ELR (cell line): Measurements from ENCODE around the gene INSIG1.
A peak's percentile ranks its signal among the peaks of the same experiment; 100 is the strongest.

Experiments used
- DNase-seq: peaks from one replicate; pipeline ENCODE4 v3.0.0-alpha.2; 2015; ENCODE audit warnings: low read depth

Gene INSIG1

DNA sequence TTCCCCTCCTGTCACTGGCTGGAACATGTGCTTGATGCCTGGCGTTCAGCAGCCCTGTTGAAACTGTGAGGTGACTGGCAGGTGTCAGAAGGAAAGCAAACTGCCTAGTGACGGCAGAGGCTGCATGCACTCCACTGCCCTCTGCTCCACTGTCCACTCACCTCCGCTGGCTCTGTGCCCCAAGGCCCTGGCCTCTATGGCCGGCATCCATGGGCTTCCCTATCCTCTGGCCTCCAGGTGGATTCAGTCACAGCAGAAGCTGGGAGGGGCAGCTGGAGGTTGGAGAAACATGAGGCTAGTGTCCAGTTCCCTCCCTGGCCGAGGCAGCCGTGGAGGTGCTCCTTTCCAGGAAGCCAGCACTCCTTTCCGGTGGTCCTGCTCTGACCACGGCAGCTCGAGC, 31.2 kb upstream of the INSIG1 start:
- no peak for DNase-seq

- no peak for DNase-seq
These were observed 30.7 kb upstream of the INSIG1 start for GRCh38 chr7:155267023-155267422.

- no peak for DNase-seq
These were observed 30.2 kb upstream of the INSIG1 start for GRCh38 chr7:155267436-155267835.

GRCh38 chr7:155268211-155268610, 29.5 kb upstream of the INSIG1 start:
- no peak for DNase-seq

GRCh38 chr7:155268921-155269650, 28.6 kb upstream of the INSIG1 start:
- DNase-seq, result no peak

DNA sequence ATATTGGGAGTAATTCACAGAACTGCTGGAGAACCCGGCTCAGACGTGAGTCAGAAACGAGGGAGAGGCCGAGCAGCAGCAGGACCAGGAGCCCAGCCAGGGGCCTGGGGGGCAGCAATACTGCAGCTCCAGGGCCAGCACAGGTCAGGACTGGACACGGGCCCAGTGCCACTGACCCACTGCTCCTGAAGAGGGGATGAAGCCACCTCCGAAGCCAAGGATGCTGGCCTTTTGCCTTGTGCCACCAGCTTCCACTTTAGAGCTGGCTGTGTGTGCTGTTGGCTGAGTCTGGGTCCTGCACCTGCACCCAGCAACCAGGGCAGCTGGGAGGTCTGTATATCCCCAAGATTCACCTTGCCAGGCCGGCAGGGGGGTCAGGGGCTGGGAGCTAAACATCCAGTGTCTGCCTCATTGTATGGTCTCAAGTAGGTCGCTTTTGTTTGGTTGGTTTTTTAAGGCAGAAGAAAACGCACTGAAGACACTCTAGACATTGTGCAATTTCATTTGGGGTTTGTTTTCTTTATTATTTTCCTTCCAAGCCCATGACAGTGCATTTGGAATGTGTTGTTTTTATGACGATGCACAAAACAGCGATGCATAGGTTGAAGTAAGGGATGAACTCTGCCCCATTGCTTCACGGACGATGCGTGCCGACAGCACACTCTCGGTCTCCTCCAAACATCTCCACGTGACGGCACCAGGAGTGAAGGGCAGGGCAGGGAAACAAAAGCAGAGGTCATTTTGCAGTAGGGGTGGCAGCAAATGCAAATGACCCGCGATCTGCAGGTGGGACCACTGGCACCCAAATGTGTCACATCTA, 27.7 kb upstream of the INSIG1 start:
- peak; percentile 32 for DNase-seq

DNA sequence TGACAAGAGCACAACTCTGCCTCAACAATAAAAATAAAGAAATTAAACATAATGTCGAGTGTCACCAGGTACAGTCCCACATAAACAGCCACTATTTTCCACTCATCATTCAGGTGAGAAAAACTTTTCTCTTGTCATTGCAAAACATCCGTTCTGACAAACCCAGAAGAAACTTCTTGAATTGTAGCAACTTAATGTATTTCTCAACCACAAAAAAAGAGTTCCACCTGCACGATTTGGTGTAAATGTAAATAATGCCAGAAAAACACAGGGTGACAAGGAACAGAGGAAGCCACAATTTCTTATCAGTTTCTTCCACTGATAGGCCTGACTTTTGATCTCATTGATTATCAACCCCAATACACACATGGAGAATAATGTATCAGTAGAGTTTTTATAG, 26.8 kb upstream of the INSIG1 start:
- no peak for DNase-seq

DNA sequence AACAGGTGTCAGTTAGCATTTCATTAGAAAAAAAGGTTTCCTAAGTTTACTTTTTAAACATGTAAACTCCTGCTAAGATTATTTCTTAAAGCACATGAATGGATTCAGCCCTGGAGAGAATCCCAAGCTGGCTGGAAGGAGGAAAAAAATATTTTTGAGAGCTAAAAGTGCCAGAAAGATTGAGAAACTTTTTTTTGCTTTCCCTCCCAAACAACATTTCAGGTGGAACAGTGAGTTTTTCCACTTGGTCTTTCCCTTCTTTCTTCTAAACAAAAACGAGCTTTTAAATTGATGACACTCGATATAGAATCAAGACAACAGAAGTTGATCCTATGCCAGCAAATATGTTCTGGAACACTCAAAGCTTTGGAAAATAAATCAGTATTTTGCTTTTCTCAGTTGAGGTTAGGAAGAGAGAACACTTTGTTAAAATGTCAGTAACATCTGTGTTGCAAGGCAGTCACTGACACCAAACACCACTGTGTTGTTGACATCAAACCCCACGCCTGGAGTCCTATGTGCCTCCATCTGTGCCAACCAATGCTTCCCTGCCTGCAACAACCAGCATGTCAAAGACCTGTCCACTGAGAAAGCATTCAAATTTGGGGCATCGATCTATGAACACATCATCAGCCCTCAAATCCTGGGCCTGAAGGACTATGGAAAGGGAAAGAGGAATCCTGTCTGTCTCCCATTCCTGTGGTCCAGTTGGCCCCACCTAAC, 22.9 kb upstream of the INSIG1 start:
- DNase-seq, result no peak

DNA sequence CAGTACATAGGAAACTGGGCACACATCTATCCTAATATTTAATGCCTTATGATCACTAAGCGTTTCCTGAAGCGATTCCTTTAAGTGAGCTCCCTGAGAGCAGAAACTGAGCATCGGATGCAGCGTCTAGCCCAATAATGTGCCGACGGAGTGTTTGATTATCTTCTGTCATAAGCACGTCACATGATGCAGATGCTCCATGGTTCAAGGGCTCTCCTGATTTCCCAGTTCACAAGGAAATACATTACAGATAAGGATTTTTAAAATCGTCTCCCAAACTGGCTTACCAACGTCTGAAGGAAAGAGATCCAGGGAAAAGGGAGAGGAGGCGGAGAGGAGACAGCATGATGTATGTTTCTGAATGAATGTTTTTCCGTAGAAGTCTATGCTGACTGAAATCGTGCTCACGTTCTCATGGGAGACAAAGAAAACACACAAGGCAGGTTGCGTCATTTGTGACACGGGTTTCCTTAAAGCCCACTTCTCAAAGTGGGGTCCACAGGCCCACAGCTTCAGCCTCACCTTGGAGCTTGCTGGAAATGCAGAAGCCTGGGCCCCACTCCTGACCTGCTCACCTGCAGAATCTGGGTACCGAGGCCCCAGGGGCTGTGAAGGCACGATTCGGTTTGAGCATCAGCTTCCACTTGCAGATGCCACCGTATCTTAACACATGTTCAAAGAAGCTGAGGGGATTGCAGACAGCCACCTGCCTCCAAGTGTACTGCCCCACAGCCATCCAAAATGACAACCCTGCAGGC, 21.5 kb upstream of the INSIG1 start:
- no peak for DNase-seq

- DNase-seq, result no peak
These were observed 20.8 kb upstream of the INSIG1 start for GRCh38 chr7:155276800-155277375.

DNA sequence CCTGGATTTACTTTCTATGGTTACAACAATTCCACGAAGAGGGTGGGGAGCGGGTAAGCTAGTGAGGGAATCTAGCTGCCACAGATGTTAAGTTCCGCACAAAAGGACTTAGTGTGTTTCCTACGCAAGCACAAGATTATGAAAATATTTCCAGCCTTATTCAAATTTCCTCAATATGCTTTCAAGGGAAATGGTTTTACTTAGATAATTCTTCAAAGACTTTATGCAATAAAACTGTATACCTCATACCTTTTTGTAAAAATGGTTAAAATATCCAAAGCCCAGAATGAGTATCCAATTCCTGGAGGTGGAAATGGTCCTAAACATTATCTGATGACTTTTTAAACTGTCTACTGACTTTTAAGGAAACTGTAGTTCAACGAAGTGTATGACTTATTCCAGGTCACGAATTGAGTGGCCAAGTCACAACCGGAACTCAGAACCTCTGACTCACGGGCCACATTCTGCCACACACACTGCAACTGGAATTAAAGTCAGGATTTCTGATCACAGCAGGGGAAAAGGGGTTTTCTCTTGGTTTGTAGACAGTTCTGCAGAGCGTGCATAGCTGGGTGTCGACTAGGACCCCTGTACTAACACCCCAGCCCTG, 20.2 kb upstream of the INSIG1 start:
- peak; percentile 64 for DNase-seq

GRCh38 chr7:155278921-155279320, 18.8 kb upstream of the INSIG1 start:
- no peak for DNase-seq

- no peak for DNase-seq
These were observed 17.8 kb upstream of the INSIG1 start for GRCh38 chr7:155279787-155280445.

DNA sequence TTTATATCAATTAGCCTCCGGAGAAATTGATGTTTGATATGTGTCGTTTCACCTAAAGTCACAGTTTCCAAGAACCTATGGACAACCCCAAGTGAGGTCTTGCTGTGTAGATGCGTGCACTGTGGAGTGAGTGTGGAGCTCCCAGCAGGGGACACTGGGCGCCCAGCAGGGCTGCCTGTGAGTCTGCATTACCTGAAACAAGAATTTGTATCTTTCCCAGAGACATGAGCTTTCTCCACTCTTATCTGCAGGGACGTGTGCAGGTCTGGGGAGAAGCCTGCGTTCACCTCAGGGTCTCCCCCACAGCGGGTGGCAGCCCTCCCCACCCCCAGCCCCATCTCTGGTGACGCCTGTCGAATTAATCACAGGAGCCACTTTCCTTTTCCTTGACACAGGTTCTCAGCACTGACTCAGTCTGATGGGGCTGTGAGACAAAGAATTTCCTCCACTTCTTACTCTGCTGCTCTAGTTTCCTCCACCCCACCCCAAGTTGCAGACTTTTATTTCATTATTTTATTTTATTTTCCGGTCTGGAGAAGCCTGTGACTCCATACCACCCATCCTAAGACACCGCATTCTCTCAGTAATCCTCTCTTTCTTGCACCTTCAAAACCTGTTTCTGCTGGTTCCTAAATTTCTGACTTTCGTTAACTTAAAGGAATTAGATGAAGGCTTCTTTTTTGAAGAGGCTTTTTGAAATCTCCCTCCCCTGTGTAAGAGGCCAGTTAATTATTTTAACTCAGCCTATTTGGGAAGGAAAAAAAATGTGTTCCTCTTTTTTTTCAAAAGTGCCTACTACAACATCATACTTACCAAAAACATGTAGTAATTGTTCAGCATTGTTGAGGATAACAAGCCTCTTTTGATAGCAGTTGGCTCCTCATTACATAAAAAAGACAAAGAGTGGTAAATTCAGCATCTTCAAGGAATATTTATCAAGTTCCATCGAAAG, 17.0 kb upstream of the INSIG1 start:
- DNase-seq, result peak; percentile 19

- no peak for DNase-seq
These were observed 16.2 kb upstream of the INSIG1 start for GRCh38 chr7:155281398-155281969.

DNA sequence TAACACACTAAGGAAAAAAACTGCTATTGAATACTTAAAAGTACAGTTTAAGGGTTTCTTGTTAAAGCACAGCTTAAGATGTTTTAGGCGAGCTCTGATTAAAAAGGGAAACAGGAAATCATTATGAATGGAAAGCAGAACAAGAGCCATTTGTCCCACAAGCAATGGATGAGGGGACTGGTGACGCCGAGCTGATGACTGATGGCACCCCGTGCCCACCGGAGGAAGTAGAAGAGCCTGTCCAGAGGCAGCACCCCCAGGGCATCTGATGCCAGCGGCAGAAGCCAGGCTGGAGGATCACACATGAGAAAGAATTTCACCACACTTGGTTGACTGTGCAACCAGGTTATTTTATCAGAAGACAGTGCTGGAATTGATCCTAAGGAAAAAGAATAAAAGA, 15.0 kb upstream of the INSIG1 start:
- no peak for DNase-seq

DNA sequence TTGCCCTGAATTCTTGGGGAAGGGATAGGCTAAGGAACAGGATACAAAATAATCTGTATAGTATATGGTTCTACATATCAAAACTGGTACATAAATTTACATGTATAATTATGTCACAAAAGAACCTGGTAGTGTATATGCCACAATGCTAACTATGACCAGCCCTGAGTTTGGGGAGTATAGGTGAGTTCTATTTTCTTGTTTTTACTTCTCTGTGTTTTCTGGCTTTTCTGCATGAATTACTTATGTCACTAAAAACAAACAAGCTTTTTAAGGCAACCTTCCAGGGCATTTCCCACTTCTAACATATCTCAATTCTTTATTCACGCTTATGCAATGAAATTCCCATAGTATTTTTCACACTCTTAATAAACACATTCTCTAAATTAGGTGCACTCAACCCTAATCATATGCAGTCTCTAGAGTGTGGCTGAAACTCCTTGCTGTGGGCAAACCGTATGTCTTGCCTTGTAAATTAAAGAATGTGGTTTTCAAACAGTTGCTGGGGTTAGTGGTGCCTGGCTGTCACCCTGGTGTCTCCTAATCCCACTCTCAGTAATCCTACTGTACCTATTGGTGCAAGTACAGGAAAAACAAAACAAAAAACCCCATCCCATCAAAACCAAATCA, 14.0 kb upstream of the INSIG1 start:
- no peak for DNase-seq

DNA sequence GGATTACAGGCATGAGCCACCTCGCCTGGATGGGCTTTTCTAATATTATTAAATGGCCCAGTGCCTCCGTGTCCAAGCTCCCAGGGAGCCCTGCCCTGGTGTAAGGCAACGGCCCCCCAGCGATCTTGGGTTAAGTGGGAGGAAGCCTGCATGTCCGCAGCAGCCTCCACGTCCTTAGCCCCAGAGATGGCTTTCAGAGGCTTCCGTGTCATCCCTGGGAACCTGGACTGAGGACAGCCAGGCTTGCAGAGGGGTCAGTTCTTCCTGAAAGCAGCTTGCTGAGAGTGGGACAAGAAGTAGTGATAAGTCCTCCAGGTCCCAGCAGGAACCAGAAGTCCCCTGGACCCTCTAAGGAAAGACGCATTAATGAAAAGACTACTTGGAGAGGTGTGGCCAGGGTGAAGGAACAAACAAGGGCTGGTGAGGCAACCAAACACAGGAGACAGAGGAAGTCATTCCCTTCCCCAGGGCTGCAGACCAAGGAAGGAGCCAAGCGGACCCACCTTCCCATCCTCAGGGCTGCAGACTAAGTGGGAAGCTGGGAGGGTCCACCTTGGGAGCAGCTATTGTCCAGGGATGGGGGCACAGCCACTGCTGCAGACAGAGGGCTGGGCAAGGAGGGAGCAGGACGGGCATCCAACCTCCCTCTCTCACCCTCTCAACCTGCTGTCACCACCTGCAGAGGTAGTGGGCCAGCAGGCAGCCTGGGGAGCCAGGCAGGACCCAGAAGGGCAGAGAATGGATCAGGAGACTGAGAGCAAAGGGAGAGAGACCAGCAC, 13.0 kb upstream of the INSIG1 start:
- no peak for DNase-seq
